Activated CD4-positive, alpha-beta T cell treated with anti-CD3 and anti-CD28 coated beads, Interleukin-2, amount 10 ng/mL, durations not matched to agents 7 days and 5 days (primary cell): Measurements from ENCODE around the gene KDM8. TPM values are rescaled to one million over a fixed set of nuclear protein-coding genes. Genes with fewer than 3 reads are reported as not detected.

Experiments
- CTCF ChIA-PET: fragments of 350-600 bp; sonication (Branson Sonifier 250); formaldehyde crosslinking; loops from one replicate; lab custom pipeline; 2021; ENCODE audit warnings: antibody characterized with exemption; lab: Charles Lee
- POLR2A ChIA-PET: fragments of 350-600 bp; sonication (Branson Sonifier 250); formaldehyde crosslinking; loops from one replicate; lab custom pipeline; 2021; ENCODE audit warnings: antibody characterized with exemption; lab: Charles Lee
- DNase-seq: peaks from one replicate; pipeline ENCODE4 v3.0.0-alpha.2; 2020
- H3K27ac Mint-ChIP-seq: one replicate; pipeline ENCODE4 v1.8.0; 2021; ENCODE audit warnings: mild to moderate bottlenecking, moderate library complexity, mixed read lengths
- H3K27me3 Mint-ChIP-seq: one replicate; pipeline ENCODE4 v1.8.0; 2021; ENCODE audit warnings: mixed read lengths
- H3K36me3 Mint-ChIP-seq: one replicate; pipeline ENCODE4 v1.8.0; 2021; ENCODE audit warnings: low read depth, mixed read lengths
- H3K4me1 Mint-ChIP-seq: one replicate; pipeline ENCODE4 v1.8.0; 2021; ENCODE audit warnings: mixed read lengths
- H3K4me3 Mint-ChIP-seq: one replicate; pipeline ENCODE4 v1.8.0; 2021; ENCODE audit warnings: mild to moderate bottlenecking, moderate library complexity, mixed read lengths
- H3K9me3 Mint-ChIP-seq: one replicate; pipeline ENCODE4 v1.8.0; 2021; ENCODE audit warnings: mixed read lengths
- total RNA-seq, 2 experiments: library from RNA; stranded (reverse); gene quantifications; one replicate each; pipeline ENCODE4 v1.2.3, GENCODE V29; 2021

The KDM8 gene
- total RNA-seq, 2 experiments from 2014 or later: 22.5 to 25.0 TPM

- Mint-ChIP-seq H3K9me3 (no peaks in the 10 kb centered on the region), H3K36me3 (peaks cover 39% of the 10 kb centered on the region), H3K4me1 (peaks cover 29% of the 10 kb centered on the region), H3K27me3 (no peaks in the 10 kb centered on the region), H3K27ac (no peak overlapping the region), H3K4me3 (no peak overlapping the region)
- CTCF ChIA-PET: interaction anchor here (1.1 to 2.4 kb wide), 3 partner anchors 14 to 26 kb away, joined by 3 to 8 read pairs (median 4); no protein-coding TSS in a partner anchor
- no peak for DNase-seq
- POLR2A ChIA-PET: no interaction called here
Observed at GRCh38 chr16:27208081-27208680, 4.9 kb downstream of the KDM8 start.

GRCh38 chr16:27208796-27209195 is 5.5 kb downstream of the KDM8 start:
- CTCF ChIA-PET: interaction anchor here (0.8 to 2.4 kb wide), 4 partner anchors 13 to 160 kb away, joined by 3 to 8 read pairs (median 3); no protein-coding TSS in a partner anchor
- no peak for DNase-seq
- POLR2A ChIA-PET: no interaction called here
- Mint-ChIP-seq H3K27me3 (no peaks in the 10 kb centered on the region), H3K36me3 (peaks cover 39% of the 10 kb centered on the region), H3K9me3 (no peaks in the 10 kb centered on the region), H3K4me1 (peaks cover 30% of the 10 kb centered on the region), H3K27ac (no peak overlapping the region), H3K4me3 (no peak overlapping the region)

GRCh38 chr16:27209591-27209990 is 6.3 kb downstream of the KDM8 start:
- ChIA-PET CTCF (interaction anchor here (0.9 to 2.4 kb wide), 2 partner anchors 16 to 25 kb away, joined by 3 to 8 read pairs; no protein-coding TSS in a partner anchor), POLR2A (no interaction called here)
- Mint-ChIP-seq H3K4me3 (no peak overlapping the region), H3K27ac (no peak overlapping the region), H3K9me3 (no peaks in the 10 kb centered on the region), H3K4me1 (peaks cover 25% of the 10 kb centered on the region), H3K36me3 (peaks cover 40% of the 10 kb centered on the region), H3K27me3 (no peaks in the 10 kb centered on the region)
- DNase-seq: no peak

- no peak overlapping the region for H3K4me3 Mint-ChIP-seq
- POLR2A ChIA-PET: no interaction called here
- no peak overlapping the region for H3K27ac Mint-ChIP-seq
- DNase-seq: no peak
- no peaks in the 10 kb centered on the region for H3K9me3 Mint-ChIP-seq
- peaks cover 44% of the 10 kb centered on the region for H3K36me3 Mint-ChIP-seq
- CTCF ChIA-PET: interaction anchor here (1.3 to 2.4 kb wide), 2 partner anchors 12 to 24 kb away, joined by 3 to 8 read pairs; no protein-coding TSS in a partner anchor
- no peaks in the 10 kb centered on the region for H3K27me3 Mint-ChIP-seq
- H3K4me1 Mint-ChIP-seq: peaks cover 23% of the 10 kb centered on the region
Observed at GRCh38 chr16:27210174-27210573, 6.8 kb downstream of the KDM8 start.

GRCh38 chr16:27211026-27211425 is 7.7 kb downstream of the KDM8 start:
- Mint-ChIP-seq H3K27me3 (no peaks in the 10 kb centered on the region), H3K9me3 (no peaks in the 10 kb centered on the region), H3K36me3 (peaks cover 46% of the 10 kb centered on the region), H3K27ac (peak overlapping the region; percentile 68), H3K4me3 (no peak overlapping the region), H3K4me1 (peaks cover 19% of the 10 kb centered on the region)
- no peak for DNase-seq
- ChIA-PET POLR2A (interaction anchor here (0.6 kb wide), 1 partner anchor 24 kb away, joined by 4 read pairs; no protein-coding TSS in a partner anchor), CTCF (interaction anchor here (0.7 to 1.3 kb wide), 5 partner anchors 11 to 155 kb away, joined by 3 to 5 read pairs (median 3); no protein-coding TSS in a partner anchor)

- ChIA-PET CTCF (interaction anchor here (0.8 to 1.8 kb wide), 3 partner anchors 11 to 20 kb away, joined by 3 to 9 read pairs (median 5); partner anchors contain the start of gene KDM8), POLR2A (interaction anchor here (0.6 kb wide), 1 partner anchor 73 kb away, joined by 3 read pairs; no protein-coding TSS in a partner anchor)
- Mint-ChIP-seq H3K27me3 (no peaks in the 10 kb centered on the region), H3K36me3 (peaks cover 37% of the 10 kb centered on the region), H3K9me3 (no peaks in the 10 kb centered on the region), H3K4me1 (peaks cover 15% of the 10 kb centered on the region), H3K4me3 (no peak overlapping the region), H3K27ac (peak overlapping the region; percentile 42)
- DNase-seq: no peak
Observed at GRCh38 chr16:27214084-27214961, 11.0 kb downstream of the KDM8 start.

GRCh38 chr16:27215660-27216059 is 12.3 kb downstream of the KDM8 start:
- Mint-ChIP-seq H3K27ac (peak overlapping the region; percentile 50), H3K36me3 (peaks cover 35% of the 10 kb centered on the region), H3K9me3 (no peaks in the 10 kb centered on the region), H3K4me3 (no peak overlapping the region), H3K27me3 (no peaks in the 10 kb centered on the region), H3K4me1 (peaks cover 14% of the 10 kb centered on the region)
- ChIA-PET POLR2A (no interaction called here), CTCF (interaction anchor here (1.2 to 1.8 kb wide), 3 partner anchors 10 to 19 kb away, joined by 3 to 9 read pairs (median 5); no protein-coding TSS in a partner anchor)
- no peak for DNase-seq

GRCh38 chr16:27216297-27216885 is 13.1 kb downstream of the KDM8 start:
- no peak for DNase-seq
- H3K36me3 Mint-ChIP-seq: peaks cover 28% of the 10 kb centered on the region
- H3K4me3 Mint-ChIP-seq: no peak overlapping the region
- H3K9me3 Mint-ChIP-seq: no peaks in the 10 kb centered on the region
- H3K4me1 Mint-ChIP-seq: peaks cover 7% of the 10 kb centered on the region
- ChIA-PET POLR2A (no interaction called here), CTCF (interaction anchor here (0.6 to 1.9 kb wide), 4 partner anchors 11 to 18 kb away, joined by 3 to 5 read pairs (median 3); partner anchors contain the start of gene KDM8)
- peak overlapping the region; percentile 9 for H3K27ac Mint-ChIP-seq
- H3K27me3 Mint-ChIP-seq: no peaks in the 10 kb centered on the region

- Mint-ChIP-seq H3K4me1 (peaks cover 7% of the 10 kb centered on the region), H3K27ac (no peak overlapping the region), H3K27me3 (no peaks in the 10 kb centered on the region), H3K4me3 (no peak overlapping the region), H3K9me3 (no peaks in the 10 kb centered on the region), H3K36me3 (peaks cover 24% of the 10 kb centered on the region)
- ChIA-PET POLR2A (no interaction called here), CTCF (interaction anchor here (1.7 to 2.0 kb wide), 3 partner anchors 13 to 18 kb away, joined by 3 to 8 read pairs (median 5); partner anchors contain the start of gene KDM8)
- no peak for DNase-seq
Observed at GRCh38 chr16:27217256-27217655, 13.9 kb downstream of the KDM8 start.

- POLR2A ChIA-PET: no interaction called here
- Mint-ChIP-seq H3K9me3 (no peaks in the 10 kb centered on the region), H3K27ac (peak overlapping the region; percentile 70), H3K36me3 (peaks cover 25% of the 10 kb centered on the region), H3K4me3 (no peak overlapping the region), H3K27me3 (no peaks in the 10 kb centered on the region), H3K4me1 (no peaks in the 10 kb centered on the region)
- CTCF ChIA-PET: interaction anchor here (2.0 to 4.6 kb wide), 2 partner anchors 12 to 16 kb away, joined by 8 to 25 read pairs; no protein-coding TSS in a partner anchor
- DNase-seq: no peak
Observed at GRCh38 chr16:27218756-27219155, 15.4 kb downstream of the KDM8 start.

GRCh38 chr16:27219161-27219560 is 15.8 kb downstream of the KDM8 start:
- no peaks in the 10 kb centered on the region for H3K27me3 Mint-ChIP-seq
- ChIA-PET POLR2A (no interaction called here), CTCF (interaction anchor here (2.0 to 4.6 kb wide), 2 partner anchors 11 to 16 kb away, joined by 8 to 25 read pairs; no protein-coding TSS in a partner anchor)
- peaks cover 3% of the 10 kb centered on the region for H3K4me1 Mint-ChIP-seq
- no peaks in the 10 kb centered on the region for H3K9me3 Mint-ChIP-seq
- H3K36me3 Mint-ChIP-seq: peaks cover 25% of the 10 kb centered on the region
- no peak for DNase-seq
- H3K4me3 Mint-ChIP-seq: no peak overlapping the region
- H3K27ac Mint-ChIP-seq: no peak overlapping the region

GRCh38 chr16:27220120-27220519 is 16.8 kb downstream of the KDM8 start:
- no peak for DNase-seq
- H3K27me3 Mint-ChIP-seq: no peaks in the 10 kb centered on the region
- H3K36me3 Mint-ChIP-seq: peaks cover 20% of the 10 kb centered on the region
- peaks cover 8% of the 10 kb centered on the region for H3K4me1 Mint-ChIP-seq
- H3K9me3 Mint-ChIP-seq: no peaks in the 10 kb centered on the region
- H3K4me3 Mint-ChIP-seq: no peak overlapping the region
- ChIA-PET CTCF (interaction anchor here (0.8 to 4.6 kb wide), 2 partner anchors 15 to 41 kb away, joined by 3 to 25 read pairs; no protein-coding TSS in a partner anchor), POLR2A (no interaction called here)
- H3K27ac Mint-ChIP-seq: peak overlapping the region; percentile 50
